ENCODE data around the gene EDN1. TPM values are rescaled to one million over a fixed set of nuclear protein-coding genes. Genes with fewer than 3 reads are reported as not detected.

Gene EDN1
- total and polyA plus RNA-seq, 10 of the 15 experiments (the other 5 are each of a cell fraction or from before 2014, with no cell fraction given): 2.0 to 6.6 (median 3.1) TPM

GRCh38 chr6:12339022-12339421, 48.9 kb downstream of the EDN1 start (continued):
- TF ChIP-seq NFYB (IDR thresholded peaks at IDR 0.05; ENCODE audit: insufficient read depth, low read depth, low read length) (no peak), CTCF (IDR thresholded peaks at IDR 0.05 in 2 of 3, conservative IDR thresholded peaks at IDR 0.05 in 1 of 3; ENCODE audit: control insufficient read depth in 2 of 3, extremely low read depth in 1 of 3, insufficient read depth in 1 of 3, low read depth in 3 of 3, low read length in 3 of 3) (no peak)

GRCh38 chr6:12339808-12340487, 49.8 kb downstream of the EDN1 start:
- Histone ChIP-seq H3K79me2 (ENCODE audit: control insufficient read depth, insufficient read depth, low read length) (no peaks in the 10 kb centered on the region), H3K9me3 (replicated peaks; ENCODE audit: control insufficient read depth, insufficient read depth, low read length) (no peaks in the 10 kb centered on the region; the same call in 2 of the 3 replicates), H3K4me1 (ENCODE audit: control insufficient read depth, insufficient read depth, low read length) (peaks cover 16% of the 10 kb centered on the region), H3K9ac (ENCODE audit: control insufficient read depth, insufficient read depth, low read length) (no peak overlapping the region), H3K36me3 (ENCODE audit: control insufficient read depth in 2 of 2, insufficient read depth in 2 of 2, low read length in 1 of 2) (no peaks in the 10 kb centered on the region), H2AFZ (ENCODE audit: control insufficient read depth, low read depth, low read length) (no peak overlapping the region), H4K20me1 (ENCODE audit: control insufficient read depth, insufficient read depth) (no peaks in the 10 kb centered on the region), H3K27me3 (replicated peaks in 1 of 2; ENCODE audit: control insufficient read depth in 2 of 2, insufficient read depth in 2 of 2, low read length in 1 of 2) (no peaks in the 10 kb centered on the region), H3K4me3 (no peak overlapping the region), H3K27ac (ENCODE audit: control insufficient read depth, insufficient read depth) (no peak overlapping the region), H3K4me2 (ENCODE audit: control insufficient read depth, insufficient read depth) (no peak overlapping the region)
- FAIRE-seq (no peak), DNase-seq (ENCODE audit: low read depth, low spot score) (no peak), ATAC-seq (no peak)
- ChIA-PET CTCF (no interaction called here), SMC1A (ENCODE audit: uncharacterized antibody, unreplicated experiment) (no interaction called here), POLR2A (no interaction called here), RAD21 (ENCODE audit: unreplicated experiment) (no interaction called here)
- TF ChIP-seq MLLT1 (IDR thresholded peaks at IDR 0.05): no peak
- no peak for TF ChIP-seq BACH1 (IDR thresholded peaks at IDR 0.05; ENCODE audit: borderline replicate concordance)
- TF ChIP-seq HSF1 (IDR thresholded peaks at IDR 0.05; ENCODE audit: low read depth, low read length): no peak
- TF ChIP-seq POLR2AphosphoS2 (IDR thresholded peaks at IDR 0.05; ENCODE audit: low read depth, low read length): no peak
- no peak for TF ChIP-seq GATAD2B (conservative IDR thresholded peaks at IDR 0.05; ENCODE audit: low read depth)
- no peak for TF ChIP-seq CBX3 (IDR thresholded peaks at IDR 0.05; ENCODE audit: borderline replicate concordance, low read depth)
- no peak for TF ChIP-seq KAT2A (conservative IDR thresholded peaks at IDR 0.05; ENCODE audit: control insufficient read depth, low read depth, low read length)
- no peak for TF ChIP-seq E2F4 (IDR thresholded peaks at IDR 0.05; ENCODE audit: low read depth, low read length)
- no peak for TF ChIP-seq POU2F2 (IDR thresholded peaks at IDR 0.05; ENCODE audit: borderline replicate concordance, low read depth, low read length)
- intact Hi-C loops (cut with micrococcal nuclease; ENCODE audit: unreplicated experiment): no loop called here
- in situ Hi-C loops (cut with MboI): no loop called here
- WGBS (ENCODE audit: insufficient coverage, insufficient replicate concordance, low lambda C conversion rate, missing lambda C conversion rate): 86% methylated on average over 12 of the region's 12 CpGs
- BruUV-seq (replicated peaks): no TSS peak
